Ishikawa (cell line): ENCODE measurements around the gene PRR3.
A peak's percentile ranks its signal among the peaks of the same experiment; 100 is the strongest.

ENCODE experiments used
- CEBPB ChIP-seq: IDR thresholded peaks from 2 replicates; pipeline ENCODE4 v1.6.1; 2012
- CREB1 ChIP-seq: IDR thresholded peaks from 2 replicates; pipeline ENCODE4 v1.6.1; 2012; ENCODE audit warnings: low read depth
- EGR1 ChIP-seq: IDR thresholded peaks from 2 replicates; pipeline ENCODE4 v1.6.1; 2012
- EP300 ChIP-seq: IDR thresholded peaks from 2 replicates; pipeline ENCODE4 v1.6.1; 2012; ENCODE audit warnings: borderline replicate concordance
- FOXM1 ChIP-seq: IDR thresholded peaks from 2 replicates; pipeline ENCODE4 v1.6.1; 2012; ENCODE audit warnings: low read depth, borderline replicate concordance
- NFIC ChIP-seq: IDR thresholded peaks from 2 replicates; pipeline ENCODE4 v1.6.1; 2012
- RAD21 ChIP-seq: IDR thresholded peaks from 2 replicates; pipeline ENCODE4 v1.6.1; 2012; ENCODE audit warnings: low read depth
- TAF1 ChIP-seq: IDR thresholded peaks from 2 replicates; pipeline ENCODE4 v1.6.1; 2012; ENCODE audit warnings: low read depth, mild to moderate bottlenecking
- TCF12 ChIP-seq: IDR thresholded peaks from 2 replicates; pipeline ENCODE4 v1.6.1; 2012; ENCODE audit warnings: low read depth
- TEAD4 ChIP-seq: IDR thresholded peaks from 2 replicates; pipeline ENCODE4 v1.6.1; 2012
- YY1 ChIP-seq: IDR thresholded peaks from 2 replicates; pipeline ENCODE4 v1.6.1; 2012; ENCODE audit warnings: low read depth
- ZBTB7A ChIP-seq: IDR thresholded peaks from 2 replicates; pipeline ENCODE4 v1.6.1; 2012; ENCODE audit warnings: low read depth
- TF ChIP-seq, protein P1 (sequence below): IDR thresholded peaks from 2 replicates; pipeline ENCODE4 v1.6.1; 2012
- TF ChIP-seq, protein P2 (sequence below): IDR thresholded peaks from 2 replicates; pipeline ENCODE4 v1.6.1; 2012; ENCODE audit warnings: low read depth, mild to moderate bottlenecking
- TF ChIP-seq, protein P3 (sequence below): IDR thresholded peaks from 2 replicates; pipeline ENCODE4 v1.6.1; 2012

The PRR3 gene

DNA sequence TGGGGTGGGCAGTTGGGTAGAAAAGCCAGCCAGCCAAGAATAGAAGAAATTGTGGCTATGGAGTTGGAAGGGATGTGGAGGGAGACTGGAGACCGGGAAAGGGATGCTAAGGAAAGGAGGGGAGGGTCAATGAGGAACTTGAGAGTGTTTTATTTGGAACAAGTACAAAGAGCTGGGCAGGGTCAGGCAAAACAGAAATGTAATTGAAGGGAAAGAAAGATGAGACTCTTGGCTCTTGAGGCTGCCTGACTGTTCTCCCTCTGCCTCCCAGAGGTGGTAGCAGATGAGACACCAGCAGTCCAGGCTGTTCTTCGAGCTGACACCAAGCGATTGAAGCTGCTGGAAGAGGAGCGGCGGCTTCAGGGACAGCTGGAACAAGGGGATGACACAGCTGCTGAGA is 26.8 kb downstream of the PRR3 start:
- TF ChIP-seq NFIC (no peak), TCF12 (no peak), EGR1 (no peak), CREB1 (no peak), FOXM1 (no peak), RAD21 (no peak), YY1 (no peak), EP300 (no peak), ZBTB7A (no peak), TEAD4 (no peak), TAF1 (no peak), CEBPB (no peak)
- TF ChIP-seq, protein P1, sequence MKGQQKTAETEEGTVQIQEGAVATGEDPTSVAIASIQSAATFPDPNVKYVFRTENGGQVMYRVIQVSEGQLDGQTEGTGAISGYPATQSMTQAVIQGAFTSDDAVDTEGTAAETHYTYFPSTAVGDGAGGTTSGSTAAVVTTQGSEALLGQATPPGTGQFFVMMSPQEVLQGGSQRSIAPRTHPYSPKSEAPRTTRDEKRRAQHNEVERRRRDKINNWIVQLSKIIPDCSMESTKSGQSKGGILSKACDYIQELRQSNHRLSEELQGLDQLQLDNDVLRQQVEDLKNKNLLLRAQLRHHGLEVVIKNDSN = no peak
- TF ChIP-seq, protein P2, sequence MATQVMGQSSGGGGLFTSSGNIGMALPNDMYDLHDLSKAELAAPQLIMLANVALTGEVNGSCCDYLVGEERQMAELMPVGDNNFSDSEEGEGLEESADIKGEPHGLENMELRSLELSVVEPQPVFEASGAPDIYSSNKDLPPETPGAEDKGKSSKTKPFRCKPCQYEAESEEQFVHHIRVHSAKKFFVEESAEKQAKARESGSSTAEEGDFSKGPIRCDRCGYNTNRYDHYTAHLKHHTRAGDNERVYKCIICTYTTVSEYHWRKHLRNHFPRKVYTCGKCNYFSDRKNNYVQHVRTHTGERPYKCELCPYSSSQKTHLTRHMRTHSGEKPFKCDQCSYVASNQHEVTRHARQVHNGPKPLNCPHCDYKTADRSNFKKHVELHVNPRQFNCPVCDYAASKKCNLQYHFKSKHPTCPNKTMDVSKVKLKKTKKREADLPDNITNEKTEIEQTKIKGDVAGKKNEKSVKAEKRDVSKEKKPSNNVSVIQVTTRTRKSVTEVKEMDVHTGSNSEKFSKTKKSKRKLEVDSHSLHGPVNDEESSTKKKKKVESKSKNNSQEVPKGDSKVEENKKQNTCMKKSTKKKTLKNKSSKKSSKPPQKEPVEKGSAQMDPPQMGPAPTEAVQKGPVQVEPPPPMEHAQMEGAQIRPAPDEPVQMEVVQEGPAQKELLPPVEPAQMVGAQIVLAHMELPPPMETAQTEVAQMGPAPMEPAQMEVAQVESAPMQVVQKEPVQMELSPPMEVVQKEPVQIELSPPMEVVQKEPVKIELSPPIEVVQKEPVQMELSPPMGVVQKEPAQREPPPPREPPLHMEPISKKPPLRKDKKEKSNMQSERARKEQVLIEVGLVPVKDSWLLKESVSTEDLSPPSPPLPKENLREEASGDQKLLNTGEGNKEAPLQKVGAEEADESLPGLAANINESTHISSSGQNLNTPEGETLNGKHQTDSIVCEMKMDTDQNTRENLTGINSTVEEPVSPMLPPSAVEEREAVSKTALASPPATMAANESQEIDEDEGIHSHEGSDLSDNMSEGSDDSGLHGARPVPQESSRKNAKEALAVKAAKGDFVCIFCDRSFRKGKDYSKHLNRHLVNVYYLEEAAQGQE = no peak
- TF ChIP-seq, protein P3, sequence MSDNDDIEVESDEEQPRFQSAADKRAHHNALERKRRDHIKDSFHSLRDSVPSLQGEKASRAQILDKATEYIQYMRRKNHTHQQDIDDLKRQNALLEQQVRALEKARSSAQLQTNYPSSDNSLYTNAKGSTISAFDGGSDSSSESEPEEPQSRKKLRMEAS = no peak

DNA sequence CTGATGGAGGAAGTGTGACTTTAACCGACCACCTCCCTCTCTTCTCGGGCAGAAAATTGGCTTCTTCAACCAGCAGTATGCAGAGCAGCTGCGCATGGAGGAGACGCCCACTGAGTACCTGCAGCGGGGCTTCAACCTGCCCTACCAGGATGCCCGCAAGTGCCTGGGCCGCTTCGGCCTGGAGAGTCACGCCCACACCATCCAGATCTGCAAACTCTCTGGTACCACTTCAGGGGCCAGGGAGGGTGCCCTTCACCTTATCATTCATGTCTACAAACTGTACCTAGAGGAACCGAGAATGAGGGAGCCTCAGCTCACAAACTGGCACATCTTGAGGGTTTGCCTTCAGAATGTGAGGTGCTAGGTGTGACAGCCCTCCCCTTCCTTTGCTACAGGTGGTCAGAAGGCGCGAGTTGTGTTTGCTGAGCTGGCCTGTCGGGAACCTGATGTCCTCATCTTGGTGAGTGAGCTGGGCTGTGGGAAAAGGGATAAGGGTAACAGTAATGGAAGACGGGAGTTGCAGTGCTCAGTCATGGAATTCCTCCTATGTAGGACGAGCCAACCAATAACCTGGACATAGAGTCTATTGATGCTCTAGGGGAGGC is 32.8 kb downstream of the PRR3 start:
- TF ChIP-seq FOXM1 (no peak), TCF12 (no peak), YY1 (no peak), CREB1 (no peak), ZBTB7A (no peak), NFIC (no peak), TEAD4 (no peak), RAD21 (no peak), CEBPB (no peak), EP300 (no peak), TAF1 (no peak)
- TF ChIP-seq, protein P3 = no peak
- TF ChIP-seq, protein P2 = no peak
- TF ChIP-seq, protein P1 = no peak

DNA sequence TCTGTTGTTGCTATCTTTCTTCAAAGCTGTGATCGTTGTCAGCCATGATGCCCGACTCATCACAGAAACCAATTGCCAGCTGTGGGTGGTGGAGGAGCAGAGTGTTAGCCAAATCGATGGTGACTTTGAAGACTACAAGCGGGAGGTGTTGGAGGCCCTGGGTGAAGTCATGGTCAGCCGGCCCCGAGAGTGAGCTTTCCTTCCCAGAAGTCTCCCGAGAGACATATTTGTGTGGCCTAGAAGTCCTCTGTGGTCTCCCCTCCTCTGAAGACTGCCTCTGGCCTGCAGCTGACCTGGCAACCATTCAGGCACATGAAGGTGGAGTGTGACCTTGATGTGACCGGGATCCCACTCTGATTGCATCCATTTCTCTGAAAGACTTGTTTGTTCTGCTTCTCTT is 33.4 kb downstream of the PRR3 start:
- no peak for TF ChIP-seq TEAD4
- peak; percentile 4; the same call in 1 of the 2 replicates for TF ChIP-seq EP300

DNA sequence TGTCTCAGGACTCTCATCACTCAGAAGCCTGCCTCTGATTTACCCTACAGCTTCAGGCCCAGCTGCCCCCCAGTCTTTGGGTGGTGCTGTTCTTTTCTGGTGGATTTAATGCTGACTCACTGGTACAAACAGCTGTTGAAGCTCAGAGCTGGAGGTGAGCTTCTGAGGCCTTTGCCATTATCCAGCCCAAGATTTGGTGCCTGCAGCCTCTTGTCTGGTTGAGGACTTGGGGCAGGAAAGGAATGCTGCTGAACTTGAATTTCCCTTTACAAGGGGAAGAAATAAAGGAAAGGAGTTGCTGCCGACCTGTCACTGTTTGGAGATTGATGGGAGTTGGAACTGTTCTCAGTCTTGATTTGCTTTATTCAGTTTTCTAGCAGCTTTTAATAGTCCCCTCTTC is 33.9 kb downstream of the PRR3 start:
- TF ChIP-seq YY1 (no peak), TCF12 (0 out of 2 replicates have a peak, but pooled peaks have one; percentile 26), NFIC (peak; percentile 50; the same call in 1 of the 2 replicates), TEAD4 (peak; percentile 76)

DNA sequence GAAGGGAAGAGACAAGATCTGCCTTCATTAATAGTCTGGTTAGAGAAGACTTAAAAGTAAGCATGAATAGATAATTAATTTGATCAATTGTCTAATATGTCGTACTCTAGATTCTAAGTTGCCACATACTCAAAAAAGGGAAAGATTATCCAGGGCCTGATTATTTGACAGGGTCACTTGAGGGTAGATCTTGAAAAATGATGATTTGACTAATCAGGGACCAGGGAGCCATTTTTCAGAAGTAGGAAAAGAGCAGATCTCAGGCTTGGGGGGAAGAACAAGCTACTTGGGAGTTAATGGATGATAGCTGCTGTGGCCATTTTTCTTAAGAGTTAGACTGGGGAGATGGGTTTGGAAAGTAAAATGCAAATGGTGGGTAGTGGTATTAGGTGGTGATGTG is 35.2 kb downstream of the PRR3 start:
- no peak for TF ChIP-seq CEBPB
- TF ChIP-seq EGR1 = no peak
- TF ChIP-seq CREB1 = no peak
- no peak for TF ChIP-seq EP300
- TF ChIP-seq, protein P2 = no peak
- TF ChIP-seq, protein P3 = no peak
- no peak for TF ChIP-seq TCF12
